Right lobe of liver (tissue), 4 donors: ENCODE measurements around the gene RAB33A.

Experiments
- POLR2A ChIP-seq: fragments of 450-650 bp; IDR thresholded peaks from one replicate; pipeline ENCODE4 v1.6.1; 2017; ENCODE audit warnings: antibody characterized with exemption, mild to moderate bottlenecking
- TF ChIP-seq, protein P1 (sequence below), 4 donors: fragments of 200-600 bp in 3 of 4; fragments of 450-650 bp in 1 of 4; IDR thresholded peaks; one replicate each; pipeline versions ENCODE4 v1.5.1 to v1.8.0; 2016 to 2022; ENCODE audit warnings: antibody characterized with exemption in 4 of 4, mild to moderate bottlenecking in 2 of 4
- donor health status: DM: no; HTN: no; CAD: no.
- donor health status: DM: no; HTN: no; CAD: no.
- donor health status: DM: no; HTN: yes; CAD: no.

DNA sequence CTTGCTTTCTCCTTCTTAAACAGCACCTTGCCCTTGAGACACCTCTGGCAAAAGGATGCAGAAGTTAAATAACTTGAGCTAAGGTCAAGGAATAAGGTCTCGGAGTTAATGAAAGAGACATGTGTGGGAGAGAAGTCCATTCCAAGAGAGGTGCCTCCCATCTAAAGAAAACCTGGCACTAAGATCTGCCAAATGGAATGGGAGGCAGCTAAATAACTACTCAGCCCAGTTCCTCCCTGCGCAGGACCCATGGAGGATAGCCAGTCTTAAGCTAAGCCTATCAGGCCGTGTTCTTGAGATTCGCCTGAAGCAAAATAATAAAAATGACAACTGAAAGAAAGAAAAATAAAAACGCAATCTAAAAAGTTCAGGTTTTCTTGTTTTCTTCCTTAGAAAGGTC is 40.8 kb upstream of the RAB33A start:
- TF ChIP-seq, protein P1, sequence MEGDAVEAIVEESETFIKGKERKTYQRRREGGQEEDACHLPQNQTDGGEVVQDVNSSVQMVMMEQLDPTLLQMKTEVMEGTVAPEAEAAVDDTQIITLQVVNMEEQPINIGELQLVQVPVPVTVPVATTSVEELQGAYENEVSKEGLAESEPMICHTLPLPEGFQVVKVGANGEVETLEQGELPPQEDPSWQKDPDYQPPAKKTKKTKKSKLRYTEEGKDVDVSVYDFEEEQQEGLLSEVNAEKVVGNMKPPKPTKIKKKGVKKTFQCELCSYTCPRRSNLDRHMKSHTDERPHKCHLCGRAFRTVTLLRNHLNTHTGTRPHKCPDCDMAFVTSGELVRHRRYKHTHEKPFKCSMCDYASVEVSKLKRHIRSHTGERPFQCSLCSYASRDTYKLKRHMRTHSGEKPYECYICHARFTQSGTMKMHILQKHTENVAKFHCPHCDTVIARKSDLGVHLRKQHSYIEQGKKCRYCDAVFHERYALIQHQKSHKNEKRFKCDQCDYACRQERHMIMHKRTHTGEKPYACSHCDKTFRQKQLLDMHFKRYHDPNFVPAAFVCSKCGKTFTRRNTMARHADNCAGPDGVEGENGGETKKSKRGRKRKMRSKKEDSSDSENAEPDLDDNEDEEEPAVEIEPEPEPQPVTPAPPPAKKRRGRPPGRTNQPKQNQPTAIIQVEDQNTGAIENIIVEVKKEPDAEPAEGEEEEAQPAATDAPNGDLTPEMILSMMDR (IDR thresholded peaks at IDR 0.05) = no peak
- TF ChIP-seq POLR2A = no peak
